GM23338 (cell line): ENCODE data around the gene SH3GLB1. TPM values are rescaled to one million over a fixed set of nuclear protein-coding genes. Genes with fewer than 3 reads are reported as not detected.

ENCODE experiments used
- ATAC-seq: fragments of 200-7000 bp; cut with Tn5 transposase; 3 replicates; pipeline ENCODE4 v1.9.1; 2020
- DNase-seq: peaks from one replicate; pipeline ENCODE4 v3.0.0-alpha.2; 2015; ENCODE audit warnings: low spot score
- H2AFZ ChIP-seq: fragments of 200-600 bp; sonication (generic); 2 replicates; pipeline ENCODE4 v1.8.0; 2016; ENCODE audit warnings: antibody characterized with exemption, mild to moderate bottlenecking, moderate library complexity
- H3F3A ChIP-seq: fragments of 200-600 bp; sonication (generic); replicated peaks from 2 replicates; pipeline ENCODE4 v1.8.0; 2017; ENCODE audit warnings: antibody characterized with exemption, mixed run types, low read depth
- H3K27ac ChIP-seq: fragments of 200-600 bp; sonication (generic); 2 replicates; pipeline ENCODE4 v1.6.1; 2016; ENCODE audit warnings: low read depth
- H3K27me3 ChIP-seq: fragments of 200-600 bp; sonication (generic); 2 replicates; pipeline ENCODE4 v1.8.0; 2016; ENCODE audit warnings: mild to moderate bottlenecking, mixed run types, moderate library complexity; ENCODE audit not compliant: insufficient read depth
- H3K36me3 ChIP-seq: fragments of 200-600 bp; sonication (generic); 2 replicates; pipeline ENCODE4 v1.8.0; 2016; ENCODE audit warnings: mild to moderate bottlenecking; ENCODE audit not compliant: insufficient read depth
- H3K4me1 ChIP-seq: fragments of 200-600 bp; sonication (generic); 2 replicates; pipeline ENCODE4 v1.8.0; 2016; ENCODE audit warnings: mild to moderate bottlenecking, moderate library complexity; ENCODE audit not compliant: insufficient read depth
- H3K4me2 ChIP-seq: fragments of 200-600 bp; sonication (generic); 2 replicates; pipeline ENCODE4 v1.7.1; 2017; ENCODE audit warnings: mixed run types
- H3K4me3 ChIP-seq: fragments of 200-600 bp; sonication (generic); 2 replicates; pipeline ENCODE4 v1.6.1; 2016; ENCODE audit warnings: mixed run types
- H3K79me2 ChIP-seq: fragments of 200-600 bp; sonication (generic); replicated peaks from 2 replicates; pipeline ENCODE4 v1.8.0; 2017; ENCODE audit warnings: mild to moderate bottlenecking; ENCODE audit not compliant: insufficient read depth
- H3K9me2 ChIP-seq: fragments of 200-600 bp; sonication (generic); 2 replicates; pipeline ENCODE4 v1.8.0; 2017; ENCODE audit not compliant: insufficient read depth
- H4K20me1 ChIP-seq: fragments of 200-600 bp; sonication (generic); replicated peaks from 2 replicates; pipeline ENCODE4 v1.8.0; 2017; ENCODE audit warnings: mild to moderate bottlenecking; ENCODE audit not compliant: insufficient read depth
- H3K27ac Mint-ChIP-seq: 2 replicates; pipeline ENCODE4 v1.8.0; 2020; ENCODE audit warnings: inconsistent platforms, mild to moderate bottlenecking, moderate library complexity, mixed read lengths
- H3K27me3 Mint-ChIP-seq: 3 replicates; pipeline ENCODE4 v1.8.0; 2022; ENCODE audit warnings: low read depth, mild to moderate bottlenecking, moderate library complexity, mixed read lengths, inconsistent platforms; ENCODE audit not compliant: insufficient read depth, poor library complexity
- H3K36me3 Mint-ChIP-seq: 3 replicates; pipeline ENCODE4 v1.8.0; 2021; ENCODE audit warnings: low read depth, mild to moderate bottlenecking, inconsistent platforms, moderate library complexity, mixed read lengths
- H3K4me1 Mint-ChIP-seq: 3 replicates; pipeline ENCODE4 v1.8.0; 2020; ENCODE audit warnings: mild to moderate bottlenecking, inconsistent platforms, mixed read lengths
- H3K4me3 Mint-ChIP-seq: 3 replicates; pipeline ENCODE4 v1.8.0; 2021; ENCODE audit warnings: moderate library complexity, mild to moderate bottlenecking, inconsistent platforms, mixed read lengths
- H3K9me3 Mint-ChIP-seq: 3 replicates; pipeline ENCODE4 v1.8.0; 2020; ENCODE audit warnings: moderate library complexity, mild to moderate bottlenecking, inconsistent platforms, mixed read lengths
- REST ChIP-seq: IDR thresholded peaks from one replicate; pipeline ENCODE4 v1.6.1; 2018; ENCODE audit warnings: antibody characterized with exemption; ENCODE audit not compliant: unreplicated experiment
- ZNF462 ChIP-seq: fragments of 250-450 bp; sonication (Bioruptor Pico); IDR thresholded peaks from 2 replicates; pipeline ENCODE4 v1.5.0; 2020; ENCODE audit warnings: mild to moderate bottlenecking, moderate library complexity
- polyA plus RNA-seq: library from polyadenylated mRNA; unstranded; fragments of >200 nt; fragmentation: Nextera tagmentation; extraction: Ambion mirVana; gene quantifications from 2 replicates; pipeline ENCODE4 v1.2.1, GENCODE V29; 2016
- total RNA-seq: library from RNA; depleted of rRNA; stranded (reverse); fragments of >200 nt; shearing (Covaris generic); gene quantifications from 2 replicates; pipeline ENCODE4 v1.2.3, GENCODE V29; 2014

Gene SH3GLB1
- total and polyA plus RNA-seq, 2 experiments from 2014 or later = 21.4 to 29.4 TPM

GRCh38 chr1:86774305-86775295, 70.2 kb downstream of the SH3GLB1 start:
- DNase-seq (peak; percentile 54), ATAC-seq (peak; percentile 84)
- no peaks in the 10 kb centered on the region for H4K20me1 ChIP-seq
- H3K36me3 Mint-ChIP-seq = no peaks in the 10 kb centered on the region
- peaks cover 13% of the 10 kb centered on the region; the same call in 1 of the 2 replicates for H3K9me2 ChIP-seq
- no peak overlapping the region for H3K27ac ChIP-seq
- H3K27ac Mint-ChIP-seq = peak overlapping the region; percentile 68
- no peaks in the 10 kb centered on the region for H3K36me3 ChIP-seq
- H3K4me3 ChIP-seq = no peak overlapping the region
- peaks cover 16% of the 10 kb centered on the region for H3K4me1 ChIP-seq
- peak overlapping the region; percentile 64; the same call in 1 of the 2 replicates for H3K4me2 ChIP-seq
- no peaks in the 10 kb centered on the region for H3K27me3 Mint-ChIP-seq
- TF ChIP-seq ZNF462 (CRISPR knock-in tag) (peak; percentile 80), REST (no peak)
- H3K4me1 Mint-ChIP-seq = peaks cover 24% of the 10 kb centered on the region
- peak overlapping the region; percentile 22; the same call in 2 of the 3 replicates for H3K4me3 Mint-ChIP-seq
- H3K27me3 ChIP-seq = no peaks in the 10 kb centered on the region
- no peaks in the 10 kb centered on the region for H3F3A ChIP-seq
- H3K79me2 ChIP-seq = no peaks in the 10 kb centered on the region
- peak overlapping the region; percentile 89 for H2AFZ ChIP-seq
- no peaks in the 10 kb centered on the region for H3K9me3 Mint-ChIP-seq
